T47D (cell line): Measurements from ENCODE around the gene SCAI.
"Not testable (repeated sequence)": the region's sequence is repeated elsewhere in the genome, so short reads cannot be mapped to it uniquely, and the experiment has no call there.

ENCODE experiments used
- DNase-seq, 2 experiments: peaks; one replicate each; pipeline versions ENCODE4 v3.0.0 to v3.0.0-alpha.2; 2011 to 2012; ENCODE audit warnings: low read depth in 1 of 2, low spot score in 1 of 2
- JUND ChIP-seq: IDR thresholded peaks from 2 replicates; pipeline ENCODE4 v1.6.1; 2012; ENCODE audit warnings: low read depth
- in situ Hi-C: cut with HindIII; loops from 2 replicates; pipeline ENCODE4 v1.10.0; 2016; ENCODE audit warnings: low sequenced_read_pairs, low pct_unique_long_range_greater_than_20kb

SCAI gene

DNA sequence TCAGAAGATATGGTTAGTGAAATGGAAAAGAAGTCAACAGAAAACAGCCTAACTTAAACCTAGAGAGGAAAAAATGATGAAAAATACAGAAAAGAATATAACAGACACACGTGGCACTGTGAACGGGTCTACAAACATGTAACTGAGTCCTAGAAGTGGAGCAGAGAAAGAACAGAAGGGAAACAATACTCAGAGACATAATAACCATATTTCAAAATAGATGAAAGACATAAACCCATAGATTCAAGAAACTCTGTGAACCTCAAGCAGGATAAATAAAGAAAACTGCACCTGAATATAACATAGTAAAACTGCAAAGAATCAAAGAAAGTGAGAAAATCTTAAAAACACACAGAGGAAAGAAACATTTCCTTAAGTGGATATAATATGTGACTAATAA is 134.7 kb downstream of the SCAI start:
- in situ Hi-C loops, result no loop called here
- DNase-seq, result no peak
- TF ChIP-seq JUND, result no peak

DNA sequence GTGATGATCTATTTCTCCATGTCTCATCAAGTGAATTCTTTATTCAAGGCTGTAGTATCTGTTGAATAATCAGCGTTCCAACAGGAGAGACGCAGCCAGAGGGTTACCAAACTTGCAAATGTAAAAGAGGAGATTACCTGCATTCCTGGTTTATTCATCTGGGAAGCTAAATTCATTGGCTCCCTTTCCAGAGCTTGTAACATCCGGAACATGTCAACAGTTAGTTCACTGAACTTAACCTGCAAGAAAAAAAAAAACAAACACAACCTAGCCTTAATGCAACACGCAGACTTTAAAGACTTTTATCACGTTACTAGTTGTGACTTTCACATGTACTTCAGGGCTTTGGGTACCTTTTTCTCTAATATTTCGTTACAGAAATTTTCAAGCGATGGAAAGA is 140.0 kb downstream of the SCAI start:
- in situ Hi-C loops, result no loop called here
- no peak for TF ChIP-seq JUND
- no peak for DNase-seq

DNA sequence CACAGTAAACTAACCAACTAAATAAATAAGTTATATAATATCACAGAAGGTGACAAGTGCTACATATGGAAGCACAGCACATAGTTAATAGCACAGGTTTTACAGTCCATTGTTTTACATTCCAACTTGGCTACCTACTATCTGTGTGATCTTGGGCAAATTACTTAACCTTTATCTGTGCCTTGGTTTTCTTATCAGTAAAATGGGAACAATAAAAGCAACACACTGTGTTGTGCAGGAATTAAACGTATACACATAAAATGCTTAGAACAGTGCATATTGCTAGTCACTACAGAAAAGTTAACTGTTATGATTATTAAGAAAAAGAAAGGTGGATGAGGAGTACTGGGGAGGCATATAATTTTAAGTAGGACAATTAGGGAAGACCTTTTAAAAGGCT is 159.6 kb downstream of the SCAI start:
- TF ChIP-seq JUND, result no peak
- DNase-seq, result no peak
- in situ Hi-C loops, result no loop called here

DNA sequence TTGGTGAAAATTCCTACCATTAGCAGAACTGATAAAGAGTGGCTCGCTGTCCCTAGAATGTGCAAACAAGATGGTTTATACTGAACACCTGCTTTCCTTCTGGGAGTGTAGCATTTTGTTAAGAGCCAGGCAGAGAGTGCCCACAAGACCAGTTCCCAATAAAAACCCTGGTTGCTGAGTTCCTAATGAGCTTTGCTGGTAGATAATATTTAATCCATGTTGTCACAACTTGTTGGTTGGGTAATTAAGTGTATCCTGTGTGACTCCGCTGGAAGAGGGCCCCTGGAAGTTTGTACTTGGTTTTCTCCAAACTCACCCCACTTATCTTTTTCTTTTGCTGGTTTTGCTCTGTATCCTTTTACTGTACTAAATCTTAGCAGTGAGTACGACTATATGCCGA is 162.9 kb downstream of the SCAI start:
- in situ Hi-C loops, result no loop called here
- no peak for DNase-seq
- no peak for TF ChIP-seq JUND

DNA sequence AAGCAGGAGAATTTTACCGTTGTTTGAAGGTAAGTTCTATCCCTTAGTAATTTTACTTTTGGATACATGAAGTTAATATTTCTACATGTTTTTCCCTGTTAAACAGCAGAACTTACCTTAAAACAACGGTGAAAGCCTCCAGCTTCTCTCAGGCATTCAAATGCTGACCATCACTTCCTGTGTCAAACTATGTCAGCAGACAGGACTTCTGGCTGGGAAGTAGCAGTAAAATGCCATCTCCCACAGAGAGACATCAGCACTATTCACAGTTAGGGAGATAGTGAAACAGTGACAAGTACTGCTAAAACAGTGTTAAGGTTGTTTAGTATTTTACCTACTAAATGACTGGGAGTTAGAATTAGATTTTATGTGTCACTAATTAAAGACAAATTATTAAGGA is 168.2 kb downstream of the SCAI start:
- TF ChIP-seq JUND, result no peak
- DNase-seq, result no peak
- in situ Hi-C loops, result no loop called here

DNA sequence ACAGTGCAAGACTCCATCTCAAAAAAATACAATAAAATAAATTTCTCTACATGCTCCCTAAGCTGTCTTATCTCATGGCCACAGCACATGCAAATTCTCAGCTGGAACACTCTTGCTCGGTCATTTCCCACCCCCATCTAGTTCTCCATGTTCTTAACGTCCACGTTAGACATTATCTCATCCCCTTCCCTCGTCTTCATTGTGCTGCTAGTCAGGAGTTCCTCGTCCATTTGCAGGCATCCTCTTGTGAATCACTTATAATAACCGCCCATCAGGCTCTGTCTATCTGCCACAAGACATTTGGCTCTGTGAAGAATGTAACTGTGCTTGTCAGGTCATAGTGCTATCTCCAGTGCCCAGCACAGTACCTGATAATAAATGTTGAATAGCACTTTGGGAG is 169.5 kb downstream of the SCAI start:
- in situ Hi-C loops, result no loop called here
- DNase-seq, result no peak
- TF ChIP-seq JUND, result no peak

DNA sequence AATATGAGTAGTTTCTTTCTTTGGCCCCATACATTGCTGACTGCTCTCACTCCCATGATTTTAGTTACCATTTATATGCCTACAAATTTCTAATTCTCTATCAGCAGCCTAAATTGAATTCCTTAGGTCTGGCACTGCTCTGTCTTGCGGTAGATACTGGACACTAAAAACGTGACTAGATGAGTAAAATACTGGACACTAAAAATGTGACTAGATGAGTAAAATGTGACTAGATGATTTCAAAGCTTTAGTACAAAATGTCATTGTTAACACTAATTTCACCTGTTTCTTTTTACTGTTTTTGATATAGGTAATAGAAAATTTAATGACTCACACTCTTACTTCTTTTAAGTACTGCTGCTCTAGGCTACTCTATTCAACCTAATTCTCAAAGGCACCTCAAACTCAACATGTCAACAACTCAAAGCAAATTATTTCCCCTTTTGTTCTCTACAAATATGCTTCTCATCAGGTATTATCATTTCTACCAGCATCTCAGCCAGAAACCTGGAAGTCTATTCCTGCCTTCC is 171.0 kb downstream of the SCAI start:
- in situ Hi-C loops, result no loop called here
- no peak for TF ChIP-seq JUND
- no peak for DNase-seq

DNA sequence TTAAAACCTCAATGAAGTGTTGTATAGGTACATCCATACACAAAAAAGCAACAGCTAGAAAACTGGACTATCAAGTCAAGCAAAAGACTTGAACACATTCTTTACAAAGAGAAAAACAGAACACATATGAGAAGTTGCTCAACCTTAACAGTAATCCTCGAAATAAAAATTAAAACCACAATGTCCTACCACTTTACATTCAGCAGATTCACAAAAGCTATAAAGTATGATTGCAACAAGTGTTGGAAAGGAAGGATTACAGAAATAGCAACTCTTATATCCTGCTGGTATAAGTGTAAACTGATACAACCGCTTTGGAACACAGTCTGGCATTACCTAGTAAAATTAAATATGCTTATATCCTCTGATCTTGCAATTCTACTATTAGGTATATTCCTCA is 173.9 kb downstream of the SCAI start:
- no peak for DNase-seq
- in situ Hi-C loops, result no loop called here
- no peak for TF ChIP-seq JUND

DNA sequence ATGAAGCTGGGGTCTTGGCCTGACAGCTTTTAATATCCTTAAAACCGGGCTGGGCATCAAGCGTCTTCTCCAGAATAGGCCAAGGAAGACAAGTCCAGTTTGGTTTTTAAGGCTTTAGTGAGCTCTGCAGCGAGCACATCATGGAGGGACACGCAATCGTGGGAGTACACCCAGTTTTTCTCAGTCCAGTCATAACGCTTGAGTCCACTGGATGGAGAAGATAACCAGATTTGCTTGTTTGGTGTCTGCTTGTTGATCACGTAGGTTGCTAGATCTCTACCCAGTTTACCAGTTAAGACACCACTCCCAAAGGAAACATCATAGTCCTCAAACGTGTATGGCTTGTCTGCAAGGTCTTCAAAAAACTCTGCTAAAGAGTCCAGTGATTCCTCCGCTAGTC is 175.1 kb downstream of the SCAI start:
- in situ Hi-C loops, result no loop called here
- no peak for DNase-seq
- no peak for TF ChIP-seq JUND

DNA sequence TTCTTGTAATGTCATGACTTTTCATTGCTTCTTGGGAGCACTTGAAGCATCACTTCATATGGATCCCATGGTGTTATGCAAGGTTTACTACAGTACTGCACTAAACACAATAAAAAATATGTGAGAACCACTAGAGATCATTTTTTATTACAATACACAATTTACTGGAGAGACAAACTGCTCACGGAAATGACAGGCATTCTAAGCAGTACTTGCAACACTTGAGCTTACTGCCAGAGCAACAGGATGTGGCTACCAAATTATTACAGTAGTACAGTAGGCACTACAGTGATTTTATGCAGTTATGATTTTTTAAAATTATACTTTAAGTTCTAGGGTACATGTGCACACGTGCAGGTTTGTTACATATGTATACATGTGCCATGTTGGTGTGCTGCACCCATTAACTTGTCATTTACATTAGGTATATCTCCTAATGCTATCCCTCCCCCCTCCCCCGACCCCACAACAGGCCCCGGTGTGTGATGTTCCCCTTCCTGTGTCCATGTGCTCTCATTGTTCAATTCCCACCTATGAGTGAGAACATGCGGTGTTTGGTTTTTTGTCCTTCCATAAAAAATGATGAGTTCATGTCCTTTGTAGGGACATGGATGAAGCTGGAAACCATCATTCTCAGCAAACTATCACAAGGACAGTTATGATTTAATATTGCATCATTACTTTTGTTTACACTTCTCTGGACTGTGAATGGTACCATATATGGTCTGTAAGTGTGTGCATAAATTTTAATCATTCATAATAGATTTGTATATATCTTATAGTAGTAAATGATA is 177.4 kb downstream of the SCAI start:
- in situ Hi-C loops, DNase-seq: not testable (repeated sequence)

DNA sequence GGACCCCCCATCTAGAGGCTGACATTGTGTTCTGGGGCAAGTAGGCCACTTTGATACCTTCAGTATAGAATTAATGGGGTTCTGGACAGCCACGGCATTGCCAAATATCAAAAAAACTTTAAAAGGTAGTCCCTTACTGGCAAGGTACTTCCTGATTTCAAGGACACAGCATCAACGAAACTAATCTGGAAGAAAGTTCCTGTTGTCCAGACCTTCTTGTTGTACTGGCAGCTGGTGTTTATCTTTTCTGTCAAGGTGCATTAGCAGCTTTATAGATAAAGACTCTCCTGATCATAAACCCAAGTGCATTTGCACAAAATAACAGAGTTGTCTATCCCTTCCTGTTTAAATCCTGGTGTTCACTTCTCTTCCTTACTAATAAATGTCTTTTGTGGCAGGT is 178.7 kb downstream of the SCAI start:
- no peak for DNase-seq
- in situ Hi-C loops, result no loop called here
- no peak for TF ChIP-seq JUND

DNA sequence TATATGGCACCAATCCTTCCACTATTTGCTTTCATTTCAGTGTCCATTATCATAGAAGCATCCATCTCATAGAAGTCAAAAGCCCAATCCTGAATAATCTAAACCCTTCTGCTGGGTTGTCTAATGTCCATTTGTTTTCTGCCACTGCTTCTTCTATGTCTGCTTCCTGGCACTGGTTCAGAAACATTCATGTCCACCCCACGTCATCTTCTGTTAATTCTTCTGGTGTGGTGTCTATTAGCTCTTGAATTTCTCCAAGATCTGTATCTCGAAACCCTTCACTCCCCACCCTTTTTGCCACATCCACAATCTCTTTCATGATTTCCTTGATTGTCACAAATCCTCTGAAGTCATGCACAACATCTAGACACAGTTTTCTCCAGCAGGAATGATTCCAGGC is 179.3 kb downstream of the SCAI start:
- TF ChIP-seq JUND, result no peak
- in situ Hi-C loops, result no loop called here
- no peak for DNase-seq

DNA sequence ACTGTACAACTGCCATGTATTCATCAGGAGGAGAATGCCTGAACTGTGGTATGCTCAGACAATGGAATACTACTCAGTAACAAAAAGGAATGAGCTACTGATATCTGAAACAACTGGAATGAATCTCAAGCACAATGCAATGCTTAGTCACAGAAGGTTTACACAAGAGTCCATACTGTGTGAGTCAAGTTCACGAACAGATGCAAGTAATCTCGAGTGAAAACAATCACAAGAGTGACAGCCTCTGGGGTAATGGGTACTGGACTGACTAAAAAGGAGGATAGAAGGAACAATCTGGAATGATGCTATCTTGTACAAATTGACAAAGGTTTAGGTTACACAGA is 182.9 kb downstream of the SCAI start:
- TF ChIP-seq JUND, result no peak
- in situ Hi-C loops, result no loop called here
- no peak for DNase-seq

DNA sequence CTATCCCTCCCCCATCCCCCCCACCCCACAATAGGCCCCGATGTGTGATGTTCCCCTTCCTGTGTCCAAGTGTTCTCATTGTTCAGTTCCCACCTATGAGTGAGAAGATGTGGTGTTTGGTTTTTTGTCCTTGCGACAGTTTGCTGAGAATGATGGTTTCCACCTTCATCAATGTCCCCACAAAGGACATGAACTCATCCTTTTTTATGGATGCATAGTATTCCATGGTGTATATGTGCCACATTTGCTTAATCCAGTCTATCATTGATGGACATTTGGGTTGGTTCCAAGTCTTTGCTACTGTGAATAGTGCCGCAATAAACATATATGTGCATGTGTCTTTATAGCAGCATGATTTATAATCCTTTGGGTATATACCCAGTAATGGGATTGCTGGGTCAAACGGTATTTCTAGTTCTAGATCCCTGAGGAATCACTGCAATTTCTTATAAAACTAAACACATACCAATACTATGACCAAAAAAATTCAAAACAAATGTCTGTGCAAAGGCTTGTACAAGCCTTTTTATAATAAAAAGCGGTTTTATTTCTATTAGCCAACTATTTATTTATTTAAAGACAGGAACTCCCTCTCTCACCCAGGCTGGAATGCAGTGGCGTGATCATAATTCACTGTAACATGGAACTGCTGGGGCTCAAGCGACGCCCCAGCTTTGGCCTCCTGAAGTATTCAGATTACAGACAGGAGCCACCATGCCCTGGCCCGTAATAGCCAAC is 183.5 kb downstream of the SCAI start:
- DNase-seq, in situ Hi-C loops: not testable (repeated sequence)
